Stimulated activated CD4-positive, alpha-beta T cell treated with anti-CD3 and anti-CD28 coated beads, Interleukin-1b, Interleukin-23, amount 100 ng/mL, for 4 hours (primary cell): Measurements from ENCODE around the gene BCL2L2.

Source experiments
- DNase-seq, 2 donors: peaks; one replicate each; pipeline ENCODE4 v3.0.0-alpha.2; 2020; ENCODE audit warnings: low read depth in 2 of 2

The BCL2L2 gene

GRCh38 chr14:23355871-23356435 lies 49.3 kb downstream of the BCL2L2 start:
- DNase-seq = no peak

- no peak for DNase-seq
Measured at GRCh38 chr14:23356662-23357061, 50.0 kb downstream of the BCL2L2 start.

DNA sequence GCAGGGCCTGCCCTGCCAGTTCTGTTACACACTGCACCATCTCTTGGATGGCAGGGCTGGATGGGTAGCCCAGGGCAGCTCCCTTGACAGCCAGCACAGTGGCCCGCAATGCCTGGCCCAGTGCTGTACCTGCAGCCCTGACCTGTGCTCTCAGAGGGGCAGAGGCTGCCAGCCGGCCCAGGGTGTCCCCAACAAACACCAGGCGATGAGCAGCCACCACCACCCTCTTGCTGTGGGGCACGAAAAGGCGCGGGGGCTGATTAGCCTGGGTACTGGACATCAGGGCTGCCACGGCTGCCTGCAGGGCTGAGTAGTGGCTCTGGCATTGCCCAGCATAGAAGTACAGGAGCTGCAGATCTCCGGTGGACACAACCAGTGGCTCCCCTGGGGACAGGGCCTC lies 50.6 kb downstream of the BCL2L2 start:
- no peak for DNase-seq

- DNase-seq = no peak
Measured at GRCh38 chr14:23358042-23358441, 51.4 kb downstream of the BCL2L2 start.

DNA sequence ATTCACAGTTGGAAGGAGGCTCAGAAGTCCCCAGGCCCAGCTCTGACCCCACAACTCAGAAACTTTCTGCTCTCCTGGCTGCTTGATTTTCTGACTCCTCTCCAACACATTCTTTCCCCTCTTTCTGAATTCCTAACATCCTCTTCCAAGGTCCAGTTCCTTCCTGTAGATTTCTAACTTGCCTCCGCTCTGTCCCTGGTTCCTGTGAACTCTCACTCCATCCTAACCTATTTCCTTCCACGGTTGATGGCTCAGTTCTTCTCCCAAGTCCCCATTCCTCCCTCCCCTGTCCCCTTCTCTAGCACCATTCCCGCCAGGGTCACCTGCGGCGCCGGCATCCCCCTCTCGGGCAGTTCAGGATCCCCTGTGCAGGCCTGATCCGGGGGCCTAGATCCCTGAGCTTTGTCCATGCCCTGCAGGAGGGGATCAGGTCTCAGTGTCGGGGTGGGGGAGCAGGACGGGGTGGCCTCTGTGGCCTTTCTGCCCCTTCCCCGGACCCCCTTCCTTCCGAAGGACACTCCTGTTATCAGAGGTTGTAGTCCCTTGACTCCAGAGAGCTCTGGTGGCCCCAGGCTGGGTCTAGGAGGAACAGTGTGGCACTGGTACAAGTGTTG lies 52.0 kb downstream of the BCL2L2 start:
- no peak for DNase-seq

DNA sequence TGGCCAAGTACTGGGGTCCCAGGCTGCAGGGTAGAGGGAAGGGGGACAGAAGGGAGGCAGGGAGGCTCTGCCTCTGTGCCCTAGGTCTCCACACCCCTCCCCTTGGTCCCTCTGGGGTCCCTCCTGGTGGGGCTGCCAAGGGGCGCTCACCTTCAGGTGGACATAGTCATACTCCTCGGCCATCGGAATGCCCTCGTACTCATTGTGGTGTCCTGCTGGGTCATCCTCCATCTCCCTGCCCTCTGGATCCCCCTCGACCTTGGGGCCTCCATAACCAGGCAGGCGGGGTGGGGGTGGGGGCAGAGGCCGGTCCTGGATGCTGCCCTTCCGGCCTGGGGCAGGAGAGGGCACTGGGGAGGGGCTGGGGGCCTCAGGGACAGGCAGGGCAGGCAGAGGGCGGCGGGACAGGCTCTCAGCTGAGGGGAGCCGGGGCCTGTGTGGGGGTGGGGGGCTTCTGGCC lies 52.6 kb downstream of the BCL2L2 start:
- DNase-seq = no peak

- no peak for DNase-seq
Measured at GRCh38 chr14:23359722-23360447, 53.3 kb downstream of the BCL2L2 start.

DNA sequence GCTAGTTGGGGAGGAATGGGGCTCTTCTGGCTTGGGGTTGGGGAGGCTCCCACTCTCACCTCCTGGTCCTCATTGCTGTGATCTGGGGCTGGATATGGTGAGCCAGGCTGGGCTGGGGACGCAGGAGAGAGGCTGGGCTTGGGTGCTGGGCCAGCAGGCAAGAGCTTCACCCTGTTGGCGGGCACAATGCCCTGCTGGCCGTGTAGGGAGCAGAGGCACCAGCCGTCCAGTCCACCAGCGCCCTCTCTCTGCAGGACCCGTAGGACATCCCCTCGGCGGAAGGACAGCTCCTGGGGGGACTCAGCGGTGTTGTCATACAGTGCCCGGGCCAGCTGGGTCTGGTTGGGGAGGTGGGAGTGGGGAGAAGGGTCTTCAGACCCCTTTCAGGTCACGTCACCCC lies 53.9 kb downstream of the BCL2L2 start:
- no peak for DNase-seq

- no peak for DNase-seq
Measured at GRCh38 chr14:23361320-23361719, 54.7 kb downstream of the BCL2L2 start.
